ENCODE data around the gene CBLN3.

Gene CBLN3

DNA sequence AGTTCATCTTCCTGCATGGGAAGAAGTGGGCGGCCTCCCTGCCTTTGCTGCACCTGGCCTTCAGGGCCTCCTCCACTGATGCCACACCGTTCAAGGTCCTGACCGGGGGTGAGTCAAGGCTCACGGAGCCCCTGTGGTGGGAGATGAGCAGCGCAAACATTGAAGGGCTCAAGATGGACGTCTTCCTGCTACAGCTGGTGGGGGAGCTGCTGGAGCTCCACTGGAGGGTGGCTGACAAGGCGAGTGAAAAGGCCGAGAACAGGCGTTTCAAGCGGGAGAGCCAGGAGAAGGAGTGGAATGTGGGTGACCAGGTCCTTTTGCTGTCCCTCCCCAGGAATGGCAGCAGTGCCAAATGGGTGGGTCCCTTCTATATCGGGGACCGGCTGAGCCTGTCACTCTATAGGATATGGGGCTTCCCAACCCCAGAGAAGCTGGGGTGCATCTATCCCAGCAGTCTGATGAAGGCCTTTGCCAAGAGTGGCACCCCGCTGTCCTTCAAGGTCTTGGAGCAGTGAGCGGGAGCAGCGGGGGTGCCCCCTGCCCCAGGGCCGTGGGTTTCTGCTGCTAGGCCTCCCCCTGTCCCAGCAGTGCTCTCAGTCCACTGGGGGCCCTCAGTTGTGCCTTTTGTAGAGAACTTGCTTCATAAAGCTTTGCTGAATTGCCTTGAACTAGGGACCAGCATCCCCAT lies 12.4 kb downstream of the CBLN3 start:
- Histone ChIP-seq H3K79me2 (ENCODE audit: insufficient read depth, low read length) (no peaks in the 10 kb centered on the region), H3K9ac (ENCODE audit: low read length) (no peak overlapping the region), H3F3A (ENCODE audit: insufficient read depth, low read length) (no peaks in the 10 kb centered on the region), H3K4me2 (ENCODE audit: low read length) (no peak overlapping the region), H4K20me1 (ENCODE audit: insufficient read depth, low read length) (no peaks in the 10 kb centered on the region), H3K36me3 (ENCODE audit: insufficient read depth, low read length) (no peaks in the 10 kb centered on the region), H3K9me3 (ENCODE audit: low read length) (no peaks in the 10 kb centered on the region), H3K4me1 (ENCODE audit: insufficient read depth, low read length, severe bottlenecking) (no peaks in the 10 kb centered on the region), H3K4me3 (ENCODE audit: low read depth, low read length, poor library complexity, severe bottlenecking) (no peak overlapping the region), H2AFZ (ENCODE audit: low read length) (no peak overlapping the region), H3K27ac (ENCODE audit: low read depth, low read length, poor library complexity, severe bottlenecking) (no peak overlapping the region), H3K27me3 (ENCODE audit: insufficient read depth, low read length) (0 out of 2 replicates have a peak, but pooled peaks cover 6% of the 10 kb centered on the region), H3K9me2 (ENCODE audit: low read depth, low read length) (no peaks in the 10 kb centered on the region)
- no peak for TF ChIP-seq CTCF (IDR thresholded peaks at IDR 0.05; ENCODE audit: low read length)
- no peak for TF ChIP-seq EZH2 (IDR thresholded peaks at IDR 0.05; ENCODE audit: borderline replicate concordance, low read length)

DNA sequence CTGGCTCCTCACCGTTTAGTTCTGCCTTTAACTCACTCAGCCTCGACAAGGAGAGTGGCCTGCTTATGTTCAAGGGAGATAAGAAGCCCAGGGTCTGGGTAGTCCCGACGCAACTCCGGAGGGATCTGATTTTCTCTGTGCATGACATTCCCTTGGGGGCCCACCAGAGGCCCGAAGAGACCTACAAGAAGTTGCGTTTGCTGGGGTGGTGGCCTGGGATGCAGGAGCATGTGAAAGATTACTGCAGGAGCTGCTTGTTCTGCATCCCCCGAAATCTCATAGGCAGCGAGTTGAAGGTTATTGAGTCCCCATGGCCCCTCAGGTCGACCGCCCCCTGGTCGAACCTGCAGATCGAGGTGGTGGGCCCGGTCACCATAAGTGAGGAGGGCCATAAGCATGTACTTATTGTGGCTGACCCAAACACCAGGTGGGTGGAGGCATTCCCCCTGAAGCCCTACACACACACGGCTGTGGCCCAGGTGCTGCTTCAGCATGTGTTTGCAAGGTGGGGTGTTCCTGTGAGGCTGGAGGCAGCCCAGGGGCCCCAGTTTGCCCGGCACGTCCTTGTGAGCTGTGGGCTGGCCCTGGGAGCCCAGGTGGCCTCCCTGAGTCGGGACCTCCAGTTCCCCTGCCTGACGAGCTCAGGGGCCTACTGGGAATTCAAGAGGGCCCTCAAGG lies 13.1 kb downstream of the CBLN3 start:
- no peak overlapping the region for H3K4me2 ChIP-seq (ENCODE audit: low read length)
- H3K4me1 ChIP-seq (ENCODE audit: insufficient read depth, low read length, severe bottlenecking): no peaks in the 10 kb centered on the region
- H3K36me3 ChIP-seq (ENCODE audit: insufficient read depth, low read length): no peaks in the 10 kb centered on the region
- H3K27ac ChIP-seq (ENCODE audit: low read depth, low read length, poor library complexity, severe bottlenecking): no peak overlapping the region
- H2AFZ ChIP-seq (ENCODE audit: low read length): no peak overlapping the region
- H3K79me2 ChIP-seq (ENCODE audit: insufficient read depth, low read length): no peaks in the 10 kb centered on the region
- no peaks in the 10 kb centered on the region for H3K9me2 ChIP-seq (ENCODE audit: low read depth, low read length)
- H3K9me3 ChIP-seq (ENCODE audit: low read length): no peaks in the 10 kb centered on the region
- no peaks in the 10 kb centered on the region for H3F3A ChIP-seq (ENCODE audit: insufficient read depth, low read length)
- TF ChIP-seq CTCF (IDR thresholded peaks at IDR 0.05; ENCODE audit: low read length) (no peak), EZH2 (IDR thresholded peaks at IDR 0.05; ENCODE audit: borderline replicate concordance, low read length) (no peak)
- H3K27me3 ChIP-seq (ENCODE audit: insufficient read depth, low read length): 0 out of 2 replicates have a peak, but pooled peaks cover 6% of the 10 kb centered on the region
- H3K4me3 ChIP-seq (ENCODE audit: low read depth, low read length, poor library complexity, severe bottlenecking): no peak overlapping the region
- H3K9ac ChIP-seq (ENCODE audit: low read length): no peak overlapping the region
- H4K20me1 ChIP-seq (ENCODE audit: insufficient read depth, low read length): no peaks in the 10 kb centered on the region

DNA sequence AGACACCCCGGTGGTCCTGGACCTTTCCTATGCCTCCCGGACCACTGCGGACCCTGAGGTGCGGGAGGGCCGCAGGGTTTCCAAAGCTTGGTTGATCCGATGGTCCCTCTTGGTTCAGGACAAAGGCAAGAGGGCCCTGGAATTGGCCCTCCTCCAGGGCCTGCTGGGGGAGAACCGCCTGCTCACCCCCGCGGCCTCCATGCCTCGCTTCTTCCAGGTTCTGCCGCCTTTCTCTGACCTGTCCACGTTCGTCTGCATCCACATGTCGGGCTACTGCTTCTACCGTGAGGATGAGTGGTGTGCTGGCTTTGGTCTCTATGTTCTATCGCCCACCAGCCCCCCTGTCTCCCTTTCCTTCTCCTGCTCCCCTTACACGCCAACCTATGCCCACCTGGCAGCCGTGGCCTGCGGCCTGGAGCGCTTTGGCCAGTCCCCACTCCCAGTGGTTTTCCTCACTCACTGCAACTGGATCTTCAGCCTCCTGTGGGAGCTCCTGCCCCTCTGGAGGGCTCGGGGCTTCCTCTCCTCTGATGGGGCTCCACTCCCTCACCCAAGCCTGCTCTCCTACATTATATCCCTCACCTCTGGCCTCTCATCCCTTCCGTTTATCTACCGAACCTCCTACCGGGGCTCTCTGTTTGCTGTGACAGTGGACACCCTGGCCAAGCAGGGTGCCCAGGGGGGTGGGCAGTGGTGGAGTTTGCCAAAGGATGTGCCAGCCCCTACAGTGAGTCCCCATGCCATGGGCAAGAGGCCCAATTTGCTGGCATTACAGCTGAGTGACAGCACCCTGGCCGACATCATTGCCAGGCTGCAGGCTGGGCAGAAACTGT lies 13.8 kb downstream of the CBLN3 start:
- Histone ChIP-seq H3K27me3 (ENCODE audit: insufficient read depth, low read length) (0 out of 2 replicates have a peak, but pooled peaks cover 6% of the 10 kb centered on the region), H3K4me1 (ENCODE audit: insufficient read depth, low read length, severe bottlenecking) (no peaks in the 10 kb centered on the region), H3K27ac (ENCODE audit: low read depth, low read length, poor library complexity, severe bottlenecking) (no peak overlapping the region), H3K9me3 (ENCODE audit: low read length) (no peaks in the 10 kb centered on the region), H3K36me3 (ENCODE audit: insufficient read depth, low read length) (no peaks in the 10 kb centered on the region), H3F3A (ENCODE audit: insufficient read depth, low read length) (no peaks in the 10 kb centered on the region), H3K9me2 (ENCODE audit: low read depth, low read length) (no peaks in the 10 kb centered on the region), H2AFZ (ENCODE audit: low read length) (no peak overlapping the region), H3K4me3 (ENCODE audit: low read depth, low read length, poor library complexity, severe bottlenecking) (no peak overlapping the region), H3K79me2 (ENCODE audit: insufficient read depth, low read length) (no peaks in the 10 kb centered on the region), H4K20me1 (ENCODE audit: insufficient read depth, low read length) (no peaks in the 10 kb centered on the region), H3K4me2 (ENCODE audit: low read length) (no peak overlapping the region), H3K9ac (ENCODE audit: low read length) (no peak overlapping the region)
- TF ChIP-seq CTCF (IDR thresholded peaks at IDR 0.05; ENCODE audit: low read length) (no peak), EZH2 (IDR thresholded peaks at IDR 0.05; ENCODE audit: borderline replicate concordance, low read length) (no peak)

All from OCI-LY1 (cell line).